ENCODE results near the gene PRDM16. TPM values are rescaled to one million over a fixed set of nuclear protein-coding genes. Genes with fewer than 3 reads are reported as not detected.

PRDM16 gene
- total and polyA plus RNA-seq, 2 of the 13 experiments (the other 11 are each of a cell fraction or from before 2014, with no cell fraction given), result 0.15 to 0.81 TPM

DNA sequence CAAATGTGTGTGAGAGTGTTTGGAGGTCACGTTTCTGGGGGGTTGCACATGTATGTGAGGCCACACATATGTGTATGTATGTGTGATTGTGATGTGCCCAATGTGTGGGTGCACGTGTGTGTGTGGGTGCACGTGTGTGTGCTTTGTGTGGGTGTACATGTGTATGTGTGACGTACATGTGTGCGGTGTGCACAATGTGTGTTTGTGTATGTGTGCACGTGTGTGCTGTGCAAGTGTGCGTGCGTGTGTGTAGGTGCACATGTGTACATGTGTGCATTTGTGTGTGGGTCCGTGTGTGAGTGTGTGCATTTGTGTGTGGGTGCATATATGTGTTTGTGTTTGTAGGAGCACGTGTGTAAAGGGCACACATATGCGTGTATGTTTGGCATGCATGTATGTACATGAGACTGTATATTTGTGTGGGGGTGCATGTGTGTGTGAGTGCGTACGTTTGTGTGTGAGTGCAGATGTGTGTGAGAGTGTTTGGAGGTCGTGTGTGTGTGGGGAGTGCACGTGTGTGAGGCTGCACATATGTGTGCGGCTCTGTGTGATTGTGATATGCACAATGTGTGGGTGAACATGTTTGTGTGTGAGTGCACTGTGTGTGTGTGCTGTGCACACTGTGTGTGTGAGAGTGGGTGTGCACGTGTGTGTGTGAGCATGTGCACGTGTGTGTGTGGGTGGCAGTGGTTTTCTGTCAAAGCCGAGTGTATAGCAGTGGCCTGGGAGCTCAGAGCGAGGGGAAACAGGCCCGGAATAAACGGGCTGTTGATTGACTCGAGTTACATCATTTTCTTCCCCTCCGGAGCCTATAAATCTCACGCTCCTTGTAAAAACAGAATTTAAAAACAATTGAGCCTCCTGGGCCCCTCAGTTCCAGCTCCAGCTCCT, 252.8 kb downstream of the PRDM16 start (continued):
- TF ChIP-seq, protein P1, sequence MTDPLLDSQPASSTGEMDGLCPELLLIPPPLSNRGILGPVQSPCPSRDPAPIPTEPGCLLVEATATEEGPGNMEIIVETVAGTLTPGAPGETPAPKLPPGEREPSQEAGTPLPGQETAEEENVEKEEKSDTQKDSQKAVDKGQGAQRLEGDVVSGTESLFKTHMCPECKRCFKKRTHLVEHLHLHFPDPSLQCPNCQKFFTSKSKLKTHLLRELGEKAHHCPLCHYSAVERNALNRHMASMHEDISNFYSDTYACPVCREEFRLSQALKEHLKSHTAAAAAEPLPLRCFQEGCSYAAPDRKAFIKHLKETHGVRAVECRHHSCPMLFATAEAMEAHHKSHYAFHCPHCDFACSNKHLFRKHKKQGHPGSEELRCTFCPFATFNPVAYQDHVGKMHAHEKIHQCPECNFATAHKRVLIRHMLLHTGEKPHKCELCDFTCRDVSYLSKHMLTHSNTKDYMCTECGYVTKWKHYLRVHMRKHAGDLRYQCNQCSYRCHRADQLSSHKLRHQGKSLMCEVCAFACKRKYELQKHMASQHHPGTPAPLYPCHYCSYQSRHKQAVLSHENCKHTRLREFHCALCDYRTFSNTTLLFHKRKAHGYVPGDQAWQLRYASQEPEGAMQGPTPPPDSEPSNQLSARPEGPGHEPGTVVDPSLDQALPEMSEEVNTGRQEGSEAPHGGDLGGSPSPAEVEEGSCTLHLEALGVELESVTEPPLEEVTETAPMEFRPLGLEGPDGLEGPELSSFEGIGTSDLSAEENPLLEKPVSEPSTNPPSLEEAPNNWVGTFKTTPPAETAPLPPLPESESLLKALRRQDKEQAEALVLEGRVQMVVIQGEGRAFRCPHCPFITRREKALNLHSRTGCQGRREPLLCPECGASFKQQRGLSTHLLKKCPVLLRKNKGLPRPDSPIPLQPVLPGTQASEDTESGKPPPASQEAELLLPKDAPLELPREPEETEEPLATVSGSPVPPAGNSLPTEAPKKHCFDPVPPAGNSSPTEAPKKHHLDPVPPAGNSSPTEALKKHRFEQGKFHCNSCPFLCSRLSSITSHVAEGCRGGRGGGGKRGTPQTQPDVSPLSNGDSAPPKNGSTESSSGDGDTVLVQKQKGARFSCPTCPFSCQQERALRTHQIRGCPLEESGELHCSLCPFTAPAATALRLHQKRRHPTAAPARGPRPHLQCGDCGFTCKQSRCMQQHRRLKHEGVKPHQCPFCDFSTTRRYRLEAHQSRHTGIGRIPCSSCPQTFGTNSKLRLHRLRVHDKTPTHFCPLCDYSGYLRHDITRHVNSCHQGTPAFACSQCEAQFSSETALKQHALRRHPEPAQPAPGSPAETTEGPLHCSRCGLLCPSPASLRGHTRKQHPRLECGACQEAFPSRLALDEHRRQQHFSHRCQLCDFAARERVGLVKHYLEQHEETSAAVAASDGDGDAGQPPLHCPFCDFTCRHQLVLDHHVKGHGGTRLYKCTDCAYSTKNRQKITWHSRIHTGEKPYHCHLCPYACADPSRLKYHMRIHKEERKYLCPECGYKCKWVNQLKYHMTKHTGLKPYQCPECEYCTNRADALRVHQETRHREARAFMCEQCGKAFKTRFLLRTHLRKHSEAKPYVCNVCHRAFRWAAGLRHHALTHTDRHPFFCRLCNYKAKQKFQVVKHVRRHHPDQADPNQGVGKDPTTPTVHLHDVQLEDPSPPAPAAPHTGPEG (CRISPR knock-in tag; IDR thresholded peaks at IDR 0.05), result no peak
- TF ChIP-seq PRMT3 (CRISPR knock-in tag; IDR thresholded peaks at IDR 0.05; ENCODE audit: borderline replicate concordance, low read depth) (peak; percentile 48; the same call in 1 of the 2 replicates), ZSCAN30 (CRISPR knock-in tag; IDR thresholded peaks at IDR 0.05) (no peak), NFKBIZ (CRISPR knock-in tag; IDR thresholded peaks at IDR 0.05) (no peak), REXO4 (CRISPR knock-in tag; IDR thresholded peaks at IDR 0.05; ENCODE audit: borderline replicate concordance) (no peak), REL (CRISPR knock-in tag; conservative IDR thresholded peaks at IDR 0.05) (no peak), ZBTB20 (CRISPR knock-in tag; IDR thresholded peaks at IDR 0.05; ENCODE audit: borderline replicate concordance, low read depth) (no peak; the same call in 1 of the 2 replicates), ZNF431 (CRISPR knock-in tag; IDR thresholded peaks at IDR 0.05; ENCODE audit: borderline replicate concordance, low read depth) (no peak; the same call in 1 of the 2 replicates), ZEB1 (IDR thresholded peaks at IDR 0.05; ENCODE audit: insufficient replicate concordance, low read depth) (no peak), MAFG (CRISPR knock-in tag; IDR thresholded peaks at IDR 0.05) (no peak), FIP1L1 (IDR thresholded peaks at IDR 0.05; ENCODE audit: borderline replicate concordance, insufficient read depth, low read depth, low read length) (no peak), ARID2 (CRISPR knock-in tag; IDR thresholded peaks at IDR 0.05; ENCODE audit: borderline replicate concordance) (no peak), SALL1 (CRISPR knock-in tag; IDR thresholded peaks at IDR 0.05) (peak; percentile 12; the same call in 1 of the 2 replicates), KLF11 (CRISPR knock-in tag; IDR thresholded peaks at IDR 0.05) (no peak), YEATS2 (CRISPR knock-in tag; IDR thresholded peaks at IDR 0.05; ENCODE audit: borderline replicate concordance) (no peak), ZNF598 (CRISPR knock-in tag; IDR thresholded peaks at IDR 0.05; ENCODE audit: borderline replicate concordance) (no peak), SMARCC2 (IDR thresholded peaks at IDR 0.05) (no peak), MYNN (CRISPR knock-in tag; IDR thresholded peaks at IDR 0.05; ENCODE audit: low read depth) (no peak), ZSCAN29 (CRISPR knock-in tag; conservative IDR thresholded peaks at IDR 0.05) (no peak; the same call in 1 of the 2 replicates), ZNF12 (CRISPR knock-in tag; IDR thresholded peaks at IDR 0.05) (no peak)
- TF ChIP-seq, protein P2, sequence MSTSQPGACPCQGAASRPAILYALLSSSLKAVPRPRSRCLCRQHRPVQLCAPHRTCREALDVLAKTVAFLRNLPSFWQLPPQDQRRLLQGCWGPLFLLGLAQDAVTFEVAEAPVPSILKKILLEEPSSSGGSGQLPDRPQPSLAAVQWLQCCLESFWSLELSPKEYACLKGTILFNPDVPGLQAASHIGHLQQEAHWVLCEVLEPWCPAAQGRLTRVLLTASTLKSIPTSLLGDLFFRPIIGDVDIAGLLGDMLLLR (CRISPR knock-in tag; IDR thresholded peaks at IDR 0.05), result no peak; the same call in 1 of the 2 replicates
- TF ChIP-seq, protein P3, sequence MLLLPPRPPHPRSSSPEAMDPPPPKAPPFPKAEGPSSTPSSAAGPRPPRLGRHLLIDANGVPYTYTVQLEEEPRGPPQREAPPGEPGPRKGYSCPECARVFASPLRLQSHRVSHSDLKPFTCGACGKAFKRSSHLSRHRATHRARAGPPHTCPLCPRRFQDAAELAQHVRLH (CRISPR knock-in tag; IDR thresholded peaks at IDR 0.05; ENCODE audit: borderline replicate concordance, low read depth), result no peak
